Hypothalamus (tissue), 51 donors: ENCODE data around the gene RANBP3.
"Not testable (repeated sequence)": the region's sequence is repeated elsewhere in the genome, so short reads cannot be mapped to it uniquely, and the experiment has no call there.

Experiments used
- DNase-seq, 51 donors: peaks; one replicate each; lab custom pipeline; 2025; lab: John Stamatoyannopoulos, UW

The RANBP3 gene, protein sequence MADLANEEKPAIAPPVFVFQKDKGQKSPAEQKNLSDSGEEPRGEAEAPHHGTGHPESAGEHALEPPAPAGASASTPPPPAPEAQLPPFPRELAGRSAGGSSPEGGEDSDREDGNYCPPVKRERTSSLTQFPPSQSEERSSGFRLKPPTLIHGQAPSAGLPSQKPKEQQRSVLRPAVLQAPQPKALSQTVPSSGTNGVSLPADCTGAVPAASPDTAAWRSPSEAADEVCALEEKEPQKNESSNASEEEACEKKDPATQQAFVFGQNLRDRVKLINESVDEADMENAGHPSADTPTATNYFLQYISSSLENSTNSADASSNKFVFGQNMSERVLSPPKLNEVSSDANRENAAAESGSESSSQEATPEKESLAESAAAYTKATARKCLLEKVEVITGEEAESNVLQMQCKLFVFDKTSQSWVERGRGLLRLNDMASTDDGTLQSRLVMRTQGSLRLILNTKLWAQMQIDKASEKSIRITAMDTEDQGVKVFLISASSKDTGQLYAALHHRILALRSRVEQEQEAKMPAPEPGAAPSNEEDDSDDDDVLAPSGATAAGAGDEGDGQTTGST

DNA sequence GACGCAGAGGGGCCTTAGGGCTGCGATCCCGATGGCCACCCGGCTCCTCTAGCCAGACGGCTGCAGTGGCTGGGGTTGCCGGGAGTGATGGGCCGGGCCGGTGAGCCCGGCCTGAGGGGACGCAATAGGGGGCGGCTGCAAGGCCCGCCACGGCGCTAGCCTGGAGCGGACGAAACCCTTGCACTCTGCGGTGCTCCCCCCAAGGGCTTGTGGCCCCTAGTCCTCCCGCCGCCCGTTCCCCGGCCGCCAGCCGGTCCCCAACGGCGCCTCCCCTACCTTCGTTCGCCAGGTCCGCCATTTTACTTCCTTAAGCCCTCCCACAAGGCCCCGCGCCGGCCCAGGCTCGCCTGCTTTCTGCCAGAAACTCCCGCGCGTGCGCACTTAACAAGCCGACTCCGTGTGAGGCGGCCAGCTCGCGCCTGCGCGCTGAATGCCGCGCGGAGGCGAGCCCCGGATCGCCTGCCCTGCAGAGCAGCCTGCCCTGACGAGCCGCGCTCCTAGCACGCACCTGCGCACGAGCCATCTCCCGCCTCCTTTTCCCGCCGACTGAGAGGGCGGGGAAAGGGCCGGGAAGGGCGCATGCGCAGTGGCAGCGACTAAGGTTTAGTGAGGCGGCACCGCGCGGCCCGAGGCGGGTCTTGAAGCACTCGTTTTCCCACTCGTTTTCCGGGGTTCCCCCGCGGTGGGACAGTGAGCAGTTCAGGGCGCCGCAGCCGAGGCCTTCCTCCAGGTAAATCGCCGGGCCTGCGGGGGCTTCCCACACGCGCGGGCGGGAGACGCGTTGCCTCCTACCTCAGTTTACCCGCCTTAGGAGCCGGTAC, at the start of gene RANBP3:
Gene RANBP3 (minus strand): TSS at position 356 of the 821 bp plus-strand sequence. CDS start 58 bp downstream, at position 298.
- DNase-seq: peak; percentile 67 to 99 (median 96)

DNA sequence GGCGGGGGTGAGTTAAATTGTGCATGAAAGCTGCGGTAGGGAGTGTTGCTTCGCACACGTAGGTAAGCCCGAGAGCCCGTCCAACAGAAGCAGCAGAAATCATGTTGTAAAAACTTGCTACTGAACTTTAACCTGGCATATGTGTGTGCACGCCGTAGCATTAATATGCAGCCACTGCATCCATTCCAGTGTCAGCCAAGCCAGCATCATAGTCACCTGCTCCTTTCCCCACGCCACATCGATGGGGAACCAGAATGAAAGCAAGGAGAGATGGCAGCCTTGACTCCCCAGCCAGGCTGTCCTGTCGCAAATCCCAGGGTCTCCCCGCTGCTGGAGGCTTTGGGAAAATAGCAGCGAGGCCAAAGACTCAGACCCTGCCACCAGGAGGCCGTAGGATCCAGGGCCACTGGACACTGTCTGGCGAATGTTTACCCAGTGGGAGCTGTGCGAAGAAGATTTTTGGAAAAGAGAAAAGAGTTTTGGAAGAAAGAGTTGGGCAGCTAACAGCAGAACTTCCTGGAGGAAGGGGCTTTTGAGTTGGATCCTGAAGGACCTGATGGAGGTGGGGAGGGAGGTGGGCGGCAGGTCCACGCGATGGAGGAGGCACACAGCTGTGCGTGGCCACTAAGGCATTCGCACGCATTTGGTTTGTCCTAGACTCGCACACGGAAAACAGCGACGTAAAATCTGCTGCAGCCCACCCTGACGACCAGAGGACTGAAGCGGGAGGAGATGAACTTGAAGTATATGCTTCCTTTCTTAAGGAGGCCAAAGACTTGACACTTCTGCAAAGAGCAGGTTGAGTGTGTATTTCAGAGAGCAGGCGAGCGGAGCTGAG, 48.7 kb upstream of the RANBP3 start:
- DNase-seq: no peak

DNA sequence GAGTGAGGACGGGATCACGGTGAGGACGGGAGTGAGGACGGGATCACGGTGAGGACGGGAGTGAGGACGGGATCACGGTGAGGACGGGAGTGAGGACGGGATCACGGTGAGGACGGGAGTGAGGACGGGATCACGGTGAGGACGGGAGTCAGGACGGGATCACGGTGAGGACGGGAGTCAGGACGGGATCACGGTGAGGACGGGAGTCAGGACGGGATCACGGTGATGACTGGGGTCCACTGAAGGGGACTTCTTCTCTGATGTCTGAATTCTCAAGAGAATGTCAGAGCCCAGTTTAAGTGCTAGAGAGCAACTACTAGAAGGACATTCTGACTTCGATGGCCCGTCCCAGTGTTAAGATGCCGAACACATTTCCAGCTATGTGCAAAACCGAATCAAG, 46.8 kb upstream of the RANBP3 start:
- DNase-seq: not testable (repeated sequence)

DNA sequence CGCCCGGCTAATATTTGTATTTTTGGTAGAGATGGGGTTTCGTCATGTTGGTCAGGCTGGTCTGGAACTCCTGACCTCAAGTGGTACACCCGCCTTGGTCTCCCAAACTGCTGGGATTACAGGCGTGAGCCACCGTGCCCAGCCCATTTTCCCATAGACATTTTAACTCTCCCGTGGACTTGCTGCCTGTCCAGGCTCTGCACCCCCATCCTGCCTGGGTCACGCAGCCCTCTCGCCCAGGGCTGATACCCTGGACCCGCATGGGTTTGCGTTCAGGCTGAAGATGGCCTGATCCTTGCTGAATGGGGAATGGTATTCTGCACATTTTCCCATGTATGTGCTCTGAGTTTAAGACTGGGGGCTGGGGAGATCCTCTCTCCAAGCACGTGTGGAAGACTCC, 46.0 kb upstream of the RANBP3 start:
- no peak for DNase-seq

DNA sequence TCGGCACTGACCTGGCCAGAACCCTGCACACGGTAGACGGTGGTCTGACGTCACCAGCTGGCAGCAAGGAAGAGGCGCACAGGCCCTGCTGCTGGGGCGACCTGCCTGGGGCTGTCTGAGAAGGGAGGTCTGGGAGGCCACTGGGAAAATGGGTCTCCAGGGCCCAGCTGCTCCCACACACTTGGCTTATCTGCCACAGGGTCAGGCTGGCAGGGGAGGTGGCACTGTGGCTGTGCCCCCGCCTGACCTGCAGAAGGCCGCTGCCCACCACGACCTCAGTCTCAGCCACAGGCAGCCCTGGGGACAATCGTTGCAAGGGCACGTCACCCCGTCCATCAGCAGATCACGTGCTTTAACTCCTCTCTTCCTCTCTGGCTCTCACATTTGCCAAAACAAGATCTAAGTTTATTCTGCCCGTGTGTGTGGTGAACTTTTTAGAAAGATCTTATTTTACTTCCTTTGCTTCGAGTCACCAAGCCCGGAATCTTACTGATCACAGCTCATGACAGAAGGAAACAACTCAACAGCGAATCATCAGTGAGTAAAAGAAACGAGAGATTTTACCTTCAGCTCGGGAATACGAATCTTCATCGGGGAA, 45.2 kb upstream of the RANBP3 start:
- DNase-seq: no peak

DNA sequence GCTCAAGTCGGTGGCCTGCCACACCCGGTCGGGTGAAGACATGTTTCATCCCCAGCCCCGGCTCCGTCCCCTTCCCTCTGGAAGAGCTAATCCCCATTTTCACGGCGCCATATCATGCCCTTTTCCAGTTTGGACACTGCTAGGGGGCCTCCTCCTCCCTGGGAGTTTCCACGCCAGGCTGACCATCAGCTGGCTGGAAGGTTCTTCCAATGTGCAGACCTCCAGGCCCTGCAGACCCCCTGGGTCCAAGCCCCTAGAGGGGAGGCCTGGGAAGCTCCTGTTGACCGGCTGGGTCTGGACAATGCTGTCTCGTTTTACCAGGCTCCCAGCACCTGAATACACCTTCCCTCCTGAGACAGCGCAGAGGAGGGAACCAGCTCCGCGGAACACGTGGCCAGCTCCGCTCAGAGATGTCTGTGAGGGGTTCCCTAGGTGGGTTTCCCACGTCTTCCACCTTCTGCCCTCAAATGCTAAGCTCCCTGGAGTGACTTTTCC, 44.7 kb upstream of the RANBP3 start:
- DNase-seq: peak in 2 of 51 donors; percentile 6 to 9

DNA sequence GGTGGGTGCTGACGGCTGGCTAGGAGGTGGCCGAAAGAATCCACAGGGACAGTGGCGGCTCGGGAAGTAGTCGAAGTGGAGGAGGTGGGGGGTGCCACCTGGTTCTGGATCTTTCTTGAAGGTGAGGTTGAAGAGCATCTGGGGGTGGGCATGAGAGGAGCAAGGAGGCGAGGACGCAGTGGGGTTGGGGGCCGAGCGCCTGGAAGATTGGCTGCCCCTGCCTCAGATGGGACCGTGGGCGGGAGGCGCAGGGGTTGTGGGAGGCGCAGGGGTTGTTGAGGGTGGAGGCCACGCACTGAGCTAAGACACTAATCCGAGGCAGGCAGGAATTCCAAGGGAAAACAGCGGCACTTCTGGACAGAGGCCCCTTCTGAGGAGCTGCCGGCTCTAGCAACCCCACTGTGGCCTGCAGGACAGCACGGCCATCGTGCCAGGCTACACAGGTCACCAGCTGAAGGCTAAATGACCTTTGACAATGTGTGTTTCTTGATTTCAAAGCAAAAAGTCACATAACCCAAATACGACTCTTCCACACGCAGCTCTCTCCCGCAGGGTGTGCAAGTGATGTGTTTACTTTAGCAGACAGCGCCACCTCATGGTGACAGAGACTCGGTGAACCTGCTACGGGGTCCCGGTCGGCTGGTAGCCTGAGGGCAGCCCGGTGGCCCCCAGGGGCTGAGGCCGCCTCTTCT, 44.1 kb upstream of the RANBP3 start:
- DNase-seq: peak in 45 of 51 donors; percentile 1 to 79 (median 40)

DNA sequence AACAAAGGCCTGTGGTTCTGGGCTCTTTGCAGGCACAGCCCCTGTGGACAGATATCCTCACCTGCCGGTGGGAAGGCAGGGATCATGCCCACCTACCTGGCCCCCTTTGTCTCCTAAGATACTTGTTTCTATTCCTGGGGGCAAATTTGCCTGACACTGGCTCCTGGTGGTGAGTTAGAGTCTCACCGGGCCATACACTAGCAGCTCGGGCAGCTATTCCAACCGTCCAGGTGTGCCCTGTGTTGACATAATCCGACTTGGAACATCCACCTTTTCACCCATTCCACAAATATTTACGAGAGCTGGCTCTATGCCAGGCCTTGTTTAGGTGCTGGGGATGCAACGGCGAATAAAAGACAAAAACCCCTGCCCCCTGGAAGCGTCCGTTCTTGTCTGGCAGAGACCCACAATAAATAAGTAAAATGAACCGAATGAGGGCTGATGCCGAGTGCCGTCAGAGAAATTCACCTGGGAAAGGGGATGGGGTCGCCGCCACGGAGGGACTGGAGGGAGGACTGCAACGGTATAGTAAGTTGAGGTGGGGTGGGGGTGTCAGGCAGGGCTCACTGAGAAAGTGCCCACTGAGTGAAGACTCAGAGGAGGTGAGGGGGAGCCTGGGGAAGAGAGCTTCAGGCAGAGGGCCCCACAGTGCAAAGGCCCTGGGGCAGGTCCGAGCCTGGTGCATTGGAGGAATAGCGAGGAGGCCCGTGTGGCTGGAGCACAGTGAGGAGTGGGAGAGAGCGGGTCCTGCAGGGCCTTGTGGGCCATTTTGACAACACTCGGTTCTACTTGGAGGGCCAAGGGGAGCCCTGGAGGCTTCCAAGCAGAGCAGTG, 43.2 kb upstream of the RANBP3 start:
- no peak for DNase-seq

DNA sequence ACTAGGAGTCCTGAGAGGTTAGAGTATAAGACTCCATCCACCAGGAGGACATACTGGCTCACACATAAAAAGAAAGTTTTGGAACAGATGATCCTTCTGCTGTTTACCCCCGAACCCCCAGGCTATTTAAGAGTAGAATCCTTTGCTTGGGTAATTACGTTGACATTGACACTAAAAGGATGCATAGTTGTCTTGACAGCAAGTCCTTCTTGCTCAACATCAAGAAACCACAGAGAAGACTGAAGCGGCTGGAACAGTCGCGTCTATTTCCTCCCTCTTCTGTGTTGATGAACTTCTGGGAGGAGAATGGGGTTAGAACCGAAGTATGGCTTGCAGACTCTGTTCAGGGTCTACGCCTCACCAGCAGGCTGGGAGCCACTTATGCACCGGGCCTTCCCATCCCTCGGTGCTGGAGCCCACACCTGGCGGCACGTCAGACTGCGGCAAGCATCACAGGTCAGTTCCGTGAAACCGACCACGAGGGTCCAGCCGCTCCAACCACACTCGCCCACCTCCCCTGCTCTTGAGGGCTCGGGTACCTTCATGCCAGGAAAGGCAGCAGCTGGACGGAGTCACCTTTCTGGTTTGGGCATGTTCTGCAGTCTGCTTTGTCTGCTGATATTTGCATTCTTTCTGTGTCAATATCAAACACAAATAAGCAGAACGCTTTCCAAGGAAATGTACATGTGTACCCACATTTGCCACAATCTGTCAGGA, 42.4 kb upstream of the RANBP3 start:
- no peak for DNase-seq

DNA sequence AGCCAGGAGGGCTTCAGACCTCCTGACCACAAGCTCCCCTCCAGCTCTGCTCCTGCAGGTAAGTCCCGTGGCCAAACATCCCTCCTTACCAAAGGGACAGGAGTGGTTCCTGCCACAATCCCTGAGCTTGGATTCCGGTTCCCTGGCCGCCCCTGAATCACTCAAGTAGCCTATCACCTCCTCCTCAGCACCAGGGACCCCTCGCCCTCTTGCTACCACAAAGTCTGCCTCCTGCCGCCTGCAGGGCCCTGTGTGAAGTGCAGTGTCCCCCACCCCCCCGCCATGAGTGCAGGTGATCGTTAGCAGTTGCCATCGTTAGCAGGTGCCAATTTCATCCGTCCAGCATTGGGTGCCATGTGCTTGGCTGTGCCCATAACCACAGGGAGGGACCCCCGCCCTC, 40.8 kb upstream of the RANBP3 start:
- DNase-seq: no peak

DNA sequence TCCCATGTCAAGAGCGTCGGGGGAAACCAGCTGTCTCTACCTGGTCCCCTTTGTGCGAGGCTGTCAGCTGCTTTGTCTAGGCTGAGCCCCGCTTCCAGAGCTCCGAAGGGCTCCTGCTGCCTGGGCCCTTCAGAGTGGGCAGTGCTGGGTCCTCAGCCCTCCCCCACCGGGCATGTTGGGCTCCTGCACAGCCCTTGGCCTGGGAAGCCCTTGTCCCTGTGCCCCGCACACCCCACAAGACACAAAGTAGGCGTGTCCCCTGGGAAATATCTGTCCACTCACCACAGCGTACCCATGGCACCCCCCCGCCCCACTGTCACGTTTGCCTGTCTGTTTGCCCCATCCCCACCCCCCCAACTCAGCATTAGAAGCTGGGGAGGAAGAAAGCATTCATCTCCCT, 39.6 kb upstream of the RANBP3 start:
- DNase-seq: no peak

DNA sequence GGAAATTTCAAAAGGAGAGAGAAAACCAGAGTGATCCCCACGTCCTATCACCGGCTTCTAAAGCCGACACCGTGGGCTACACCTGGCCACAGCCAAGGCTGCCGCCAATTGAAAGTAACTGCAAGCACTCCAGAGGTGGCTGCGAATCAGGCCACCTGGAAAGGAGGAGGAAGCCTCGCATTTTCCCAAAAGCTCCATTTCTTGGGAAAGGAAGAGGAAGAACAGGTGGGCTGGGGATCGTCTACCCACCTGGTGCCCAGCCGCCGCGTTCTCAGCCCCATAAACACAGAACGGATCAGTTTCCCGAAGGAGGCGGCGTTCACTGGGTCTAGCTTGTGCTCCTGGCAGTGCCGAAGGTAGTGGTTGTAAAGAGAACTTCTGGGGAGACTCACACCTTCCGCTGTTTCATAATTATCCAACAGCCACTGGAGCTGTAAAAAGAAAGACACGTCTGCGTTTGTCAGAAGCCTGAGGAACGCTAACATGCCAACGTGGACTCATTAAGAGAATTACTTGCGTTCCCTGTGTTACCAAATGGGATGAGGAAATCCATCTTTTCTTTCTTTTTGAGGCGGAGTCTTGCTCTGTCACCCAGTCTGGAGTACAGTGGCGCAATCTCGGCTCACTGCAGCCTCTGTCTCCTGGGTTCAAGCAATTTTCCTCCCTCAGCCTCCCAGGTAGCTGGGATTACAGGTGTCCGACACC, 38.1 kb upstream of the RANBP3 start:
- no peak for DNase-seq

DNA sequence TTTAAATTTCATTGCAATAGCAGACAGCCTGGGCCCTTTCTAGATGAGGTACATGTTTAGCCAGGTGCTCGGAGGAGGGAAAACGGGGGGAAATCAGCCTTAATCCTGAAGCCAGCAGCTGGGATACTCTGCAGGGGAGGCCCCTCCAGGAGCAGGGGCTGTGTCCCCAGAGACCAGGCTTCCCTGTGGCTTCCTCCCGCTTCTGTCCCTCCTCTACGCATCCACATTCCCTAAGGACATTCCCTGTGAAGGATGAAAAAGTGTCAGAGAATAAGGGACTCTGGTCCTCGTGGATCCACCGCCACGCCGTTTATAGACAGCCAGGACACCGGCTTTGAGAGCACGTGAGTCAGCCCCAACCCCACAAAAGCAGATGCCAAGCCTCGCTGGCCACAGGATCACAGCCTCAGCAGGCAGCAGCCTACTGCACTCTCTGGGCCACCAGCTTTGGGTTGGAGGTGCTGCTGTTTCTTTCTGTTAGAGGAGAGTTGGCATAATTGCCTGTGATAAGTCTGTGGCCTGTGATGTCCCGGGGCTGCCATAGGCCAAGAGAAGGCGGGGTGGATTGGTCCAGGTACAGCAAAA, 36.7 kb upstream of the RANBP3 start:
- no peak for DNase-seq

DNA sequence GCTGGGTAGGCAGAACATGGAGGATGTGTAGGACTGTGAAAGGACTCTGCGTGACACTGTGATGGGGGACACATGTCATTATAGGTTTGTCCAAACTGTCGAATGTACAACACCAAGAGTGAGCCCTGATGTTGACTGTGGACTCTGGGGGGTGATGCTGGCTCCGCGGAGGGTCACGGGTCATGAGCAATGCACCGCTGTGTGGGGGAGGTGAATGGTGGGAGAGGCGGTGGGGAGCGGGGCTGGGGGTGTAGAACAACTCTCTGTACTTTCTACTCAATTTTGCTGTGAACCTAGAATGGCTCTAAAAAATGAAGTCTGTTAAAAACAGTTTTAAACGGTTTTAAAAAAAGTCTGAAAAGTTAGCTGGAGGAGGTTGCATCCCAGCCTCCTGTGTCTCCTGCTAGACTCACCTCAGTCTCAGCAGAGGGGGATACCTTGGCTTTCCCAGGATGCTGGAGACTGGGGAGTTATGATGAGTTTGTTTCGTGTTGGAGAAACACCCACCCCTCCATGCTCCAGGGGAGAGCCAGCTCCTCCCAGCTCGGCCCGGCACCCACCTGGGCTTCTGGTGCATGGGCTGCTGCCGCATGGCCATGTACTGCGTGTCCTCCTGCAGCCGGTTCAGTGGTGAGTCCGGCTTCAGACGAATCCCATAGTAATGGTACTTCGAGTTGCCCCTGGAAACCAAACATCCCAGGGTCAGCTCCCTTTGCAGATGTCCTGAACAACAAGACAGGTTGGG, 34.7 kb upstream of the RANBP3 start:
- DNase-seq: no peak

DNA sequence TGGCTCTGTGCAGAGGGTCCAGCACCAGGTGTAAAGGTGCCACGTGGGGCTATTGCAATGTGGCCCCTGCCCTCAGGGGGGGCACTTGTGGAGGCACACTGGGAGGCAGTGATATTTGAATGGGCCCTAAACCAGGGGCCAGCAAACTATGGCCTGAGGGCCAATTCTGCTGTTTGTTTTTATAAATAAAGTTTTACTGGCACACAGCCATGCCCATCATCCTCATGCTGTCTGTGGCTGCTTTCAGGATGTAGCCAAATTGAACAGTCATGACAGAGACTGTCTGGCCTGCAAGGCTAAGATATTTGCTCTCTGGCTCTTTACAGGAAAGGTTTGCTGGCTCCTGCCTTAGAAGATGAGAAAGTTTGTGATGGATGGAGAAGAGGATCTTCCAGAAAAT, 33.9 kb upstream of the RANBP3 start:
- DNase-seq: no peak

DNA sequence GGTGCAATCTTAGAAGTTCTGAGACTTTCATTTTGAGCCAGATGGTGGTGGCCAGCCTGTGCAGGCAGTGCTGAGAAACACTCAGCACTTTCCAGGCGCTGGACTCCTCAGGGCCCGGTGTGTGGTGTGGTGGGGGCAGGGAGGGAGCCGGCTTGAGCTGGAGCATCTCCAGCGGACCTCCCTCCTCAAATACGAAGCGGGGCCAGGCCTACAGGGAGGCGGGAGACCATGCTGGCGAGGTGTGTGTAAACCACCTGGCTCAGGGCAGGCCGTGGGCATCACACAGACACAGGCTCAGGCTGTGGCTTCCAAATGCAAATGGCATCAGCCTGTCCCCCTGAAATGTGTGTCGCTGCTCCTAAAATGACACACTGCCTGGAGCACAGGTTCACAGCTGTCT, 33.3 kb upstream of the RANBP3 start:
- DNase-seq: no peak
